Measurements from ENCODE around the gene ENTPD7. TPM values are rescaled to one million over a fixed set of nuclear protein-coding genes. Genes with fewer than 3 reads are reported as not detected.

ENTPD7 gene
- total and polyA plus RNA-seq, 2 experiments from 2014 or later, result 5.1 to 6.7 TPM

GRCh38 chr10:99709480-99710229, 50.3 kb downstream of the ENTPD7 start:
- Histone ChIP-seq H3K36me3 (peaks cover 5% of the 10 kb centered on the region), H3K4me1 (ENCODE audit: low read depth) (peaks cover 5% of the 10 kb centered on the region), H3K27me3 (no peaks in the 10 kb centered on the region), H3K4me3 (no peak overlapping the region), H3K9me3 (ENCODE audit: low read depth) (no peaks in the 10 kb centered on the region), H3K27ac (peak overlapping the region; percentile 24)
- DNase-seq (ENCODE audit: low read depth in 1 of 2, low spot score in 1 of 2), result peak in 1 of 2 donors; percentile 73
- no peak for TF ChIP-seq CTCF (IDR thresholded peaks at IDR 0.05; ENCODE audit: low read depth, low read length)

- H3K4me3 ChIP-seq, result no peak overlapping the region
- no peaks in the 10 kb centered on the region for H3K27me3 ChIP-seq
- no peaks in the 10 kb centered on the region for H3K9me3 ChIP-seq (ENCODE audit: low read depth)
- peak; percentile 54 to 77 for DNase-seq (ENCODE audit: low read depth in 1 of 2, low spot score in 1 of 2)
- H3K4me1 ChIP-seq (ENCODE audit: low read depth), result peaks cover 5% of the 10 kb centered on the region
- TF ChIP-seq CTCF (IDR thresholded peaks at IDR 0.05; ENCODE audit: low read depth, low read length), result peak; percentile 59
- H3K36me3 ChIP-seq, result peaks cover 14% of the 10 kb centered on the region
- H3K27ac ChIP-seq, result no peak overlapping the region
These were observed 51.9 kb downstream of the ENTPD7 start for GRCh38 chr10:99711129-99711719.

DNA sequence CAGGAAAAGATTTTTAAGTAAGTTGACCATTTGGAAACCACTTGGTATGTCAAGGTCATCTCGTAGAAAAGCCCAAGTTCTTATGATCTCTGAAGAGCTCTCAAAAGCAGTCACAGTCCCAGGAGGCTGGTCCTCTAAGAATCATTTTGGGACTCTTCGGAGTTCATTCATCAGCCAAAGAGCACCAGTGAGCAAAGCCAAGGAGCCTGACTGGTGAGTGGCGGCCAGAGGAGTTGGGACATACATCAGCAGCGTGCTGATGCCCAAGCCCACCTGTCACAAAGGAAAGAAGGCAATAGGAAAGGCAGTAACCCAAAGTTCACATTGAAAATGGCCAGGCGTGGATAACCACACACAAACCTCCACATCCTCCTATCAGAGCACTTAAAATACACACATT, 55.1 kb downstream of the ENTPD7 start:
- TF ChIP-seq CTCF (IDR thresholded peaks at IDR 0.05; ENCODE audit: low read depth, low read length), result no peak
- Histone ChIP-seq H3K4me3 (no peak overlapping the region), H3K4me1 (ENCODE audit: low read depth) (peaks cover 5% of the 10 kb centered on the region), H3K36me3 (peaks cover 26% of the 10 kb centered on the region), H3K9me3 (ENCODE audit: low read depth) (no peaks in the 10 kb centered on the region), H3K27ac (no peak overlapping the region), H3K27me3 (no peaks in the 10 kb centered on the region)
- no peak for DNase-seq (ENCODE audit: low read depth in 1 of 2, low spot score in 1 of 2)

- H3K36me3 ChIP-seq, result peaks cover 58% of the 10 kb centered on the region
- H3K9me3 ChIP-seq (ENCODE audit: low read depth), result no peaks in the 10 kb centered on the region
- H3K4me1 ChIP-seq (ENCODE audit: low read depth), result no peaks in the 10 kb centered on the region
- no peak for TF ChIP-seq CTCF (IDR thresholded peaks at IDR 0.05; ENCODE audit: low read depth, low read length)
- no peak for DNase-seq (ENCODE audit: low read depth in 1 of 2, low spot score in 1 of 2)
- no peak overlapping the region for H3K4me3 ChIP-seq
- H3K27me3 ChIP-seq, result no peaks in the 10 kb centered on the region
- H3K27ac ChIP-seq, result no peak overlapping the region
These were observed 61.1 kb downstream of the ENTPD7 start for GRCh38 chr10:99720387-99720786.

- TF ChIP-seq CTCF (IDR thresholded peaks at IDR 0.05; ENCODE audit: low read depth, low read length), result no peak
- peak in 1 of 2 donors; percentile 11 for DNase-seq (ENCODE audit: low read depth in 1 of 2, low spot score in 1 of 2)
- Histone ChIP-seq H3K4me3 (no peak overlapping the region), H3K27me3 (no peaks in the 10 kb centered on the region), H3K36me3 (peaks cover 15% of the 10 kb centered on the region), H3K4me1 (ENCODE audit: low read depth) (peaks cover 15% of the 10 kb centered on the region), H3K9me3 (ENCODE audit: low read depth) (no peaks in the 10 kb centered on the region), H3K27ac (no peak overlapping the region)
These were observed 70.7 kb downstream of the ENTPD7 start for GRCh38 chr10:99730026-99730425.

All from cardiac muscle cell (in vitro differentiated cells and primary cell).